Testis (tissue), 3 donors: Measurements from ENCODE around the gene COX6A2. TPM values are rescaled to one million over a fixed set of nuclear protein-coding genes. Genes with fewer than 3 reads are reported as not detected.

Source experiments
- DNase-seq: peaks from one replicate; pipeline ENCODE4 v3.0.0-alpha.2; 2019
- H3K27ac ChIP-seq, 2 donors: fragments of 200-600 bp; sonication (generic); one replicate each; pipeline ENCODE4 v1.5.1; 2019
- H3K27me3 ChIP-seq: fragments of 200-600 bp; sonication (generic); one replicate; pipeline ENCODE4 v1.5.1; 2019
- H3K36me3 ChIP-seq: fragments of 200-600 bp; sonication (generic); one replicate; pipeline ENCODE4 v1.5.1; 2017; ENCODE audit warnings: low read depth; ENCODE audit errors: missing control alignments
- H3K4me1 ChIP-seq: fragments of 200-600 bp; sonication (generic); one replicate; pipeline ENCODE4 v1.5.1; 2019
- H3K4me3 ChIP-seq, 2 donors: fragments of 200-600 bp; sonication (generic); one replicate each; pipeline ENCODE4 v1.5.1; 2017 to 2019
- H3K9me3 ChIP-seq: fragments of 200-600 bp; sonication (generic); one replicate; pipeline ENCODE4 v1.5.1; 2017
- POLR2A ChIP-seq: fragments of 450-650 bp; IDR thresholded peaks from one replicate; pipeline ENCODE4 v1.6.1; 2017; ENCODE audit warnings: antibody characterized with exemption, mild to moderate bottlenecking, moderate library complexity
- WGBS, 2 donors: methylation state at CpG; one replicate each; pipeline ENCODE4 v1.1.5; 2018; 5-methylcytosine and 5-hydroxymethylcytosine counted together
- intact Hi-C: fragments of 100-400 bp; cut with DNase I; formaldehyde crosslinking; loops from one replicate; pipeline ENCODE4 v1.15.1; 2023; ENCODE audit warnings: low total_unique reads
- polyA plus RNA-seq: library from polyadenylated mRNA; stranded (reverse); fragments of 350-450 nt; fragmentation: Illumina TruSeq; extraction: RNeasy Lipid Tissue Mini Kit (QIAGEN cat#74804); gene quantifications from one replicate; pipeline ENCODE4 v1.2.3, GENCODE V29; 2014; ENCODE audit warnings: low read depth, low replicate concordance; ENCODE audit not compliant: insufficient read depth
- total RNA-seq, 2 donors: library from RNA; depleted of rRNA; stranded (reverse); fragments of >200 nt; gene quantifications; one replicate each; pipeline ENCODE4 v1.2.3, GENCODE V29; 2016
- TF ChIP-seq, protein P1 (sequence below), 3 experiments: fragments of 450-650 bp in 2 of 3; fragments of 200-600 bp in 1 of 3; sonication (generic) in 1 of 3; IDR thresholded peaks; one replicate each; pipeline ENCODE4 v1.5.1; 2016 to 2019; ENCODE audit warnings: antibody characterized with exemption in 3 of 3, mild to moderate bottlenecking in 2 of 3, moderate library complexity in 1 of 3

The COX6A2 gene
- total and polyA plus RNA-seq, 3 donors from 2014 or later = 1.4 to 14.9 TPM; not detected in 1

DNA sequence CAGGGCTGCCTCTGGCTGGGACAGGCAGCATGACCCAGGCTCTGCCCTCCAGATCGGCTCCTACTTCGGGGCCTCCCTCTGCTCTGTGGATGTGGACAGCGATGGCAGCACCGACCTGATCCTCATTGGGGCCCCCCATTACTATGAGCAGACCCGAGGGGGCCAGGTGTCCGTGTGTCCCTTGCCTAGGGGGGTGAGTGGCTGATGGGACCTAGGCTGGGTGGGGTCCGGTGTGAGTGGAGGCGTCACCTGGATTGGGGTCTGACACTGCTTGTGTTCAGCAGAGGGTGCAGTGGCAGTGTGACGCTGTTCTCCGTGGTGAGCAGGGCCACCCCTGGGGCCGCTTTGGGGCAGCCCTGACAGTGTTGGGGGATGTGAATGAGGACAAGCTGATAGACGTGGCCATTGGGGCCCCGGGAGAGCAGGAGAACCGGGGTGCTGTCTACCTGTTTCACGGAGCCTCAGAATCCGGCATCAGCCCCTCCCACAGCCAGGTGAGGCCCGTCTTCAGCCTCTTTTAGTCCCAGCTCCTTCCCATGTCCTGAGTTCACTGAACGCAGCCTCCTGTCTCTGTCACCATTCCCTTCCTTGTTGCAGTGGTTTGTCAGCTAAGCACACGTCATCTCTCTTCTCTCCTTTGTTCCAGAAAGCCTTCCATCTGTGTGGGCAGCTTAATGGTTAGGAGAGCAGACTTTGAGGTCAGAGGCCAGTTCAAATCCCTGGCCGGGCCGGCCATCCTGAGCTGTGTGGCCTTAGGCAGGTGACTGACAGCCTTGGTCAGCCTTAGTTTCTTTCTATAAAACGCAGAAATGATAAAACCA lies 16.9 kb downstream of the COX6A2 start:
- Histone ChIP-seq H3K4me3 (no peak overlapping the region), H3K27ac (no peak overlapping the region), H3K27me3 (no peaks in the 10 kb centered on the region), H3K4me1 (no peaks in the 10 kb centered on the region), H3K9me3 (no peaks in the 10 kb centered on the region), H3K36me3 (no peaks in the 10 kb centered on the region)
- WGBS, 2 donors = 82 to 83% methylated on average over 15 to 22 of the region's 22 CpGs
- TF ChIP-seq, protein P1, sequence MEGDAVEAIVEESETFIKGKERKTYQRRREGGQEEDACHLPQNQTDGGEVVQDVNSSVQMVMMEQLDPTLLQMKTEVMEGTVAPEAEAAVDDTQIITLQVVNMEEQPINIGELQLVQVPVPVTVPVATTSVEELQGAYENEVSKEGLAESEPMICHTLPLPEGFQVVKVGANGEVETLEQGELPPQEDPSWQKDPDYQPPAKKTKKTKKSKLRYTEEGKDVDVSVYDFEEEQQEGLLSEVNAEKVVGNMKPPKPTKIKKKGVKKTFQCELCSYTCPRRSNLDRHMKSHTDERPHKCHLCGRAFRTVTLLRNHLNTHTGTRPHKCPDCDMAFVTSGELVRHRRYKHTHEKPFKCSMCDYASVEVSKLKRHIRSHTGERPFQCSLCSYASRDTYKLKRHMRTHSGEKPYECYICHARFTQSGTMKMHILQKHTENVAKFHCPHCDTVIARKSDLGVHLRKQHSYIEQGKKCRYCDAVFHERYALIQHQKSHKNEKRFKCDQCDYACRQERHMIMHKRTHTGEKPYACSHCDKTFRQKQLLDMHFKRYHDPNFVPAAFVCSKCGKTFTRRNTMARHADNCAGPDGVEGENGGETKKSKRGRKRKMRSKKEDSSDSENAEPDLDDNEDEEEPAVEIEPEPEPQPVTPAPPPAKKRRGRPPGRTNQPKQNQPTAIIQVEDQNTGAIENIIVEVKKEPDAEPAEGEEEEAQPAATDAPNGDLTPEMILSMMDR (IDR thresholded peaks at IDR 0.05) = no peak
- no peak for TF ChIP-seq POLR2A
- no peak for DNase-seq
- intact Hi-C loops = no loop called here

DNA sequence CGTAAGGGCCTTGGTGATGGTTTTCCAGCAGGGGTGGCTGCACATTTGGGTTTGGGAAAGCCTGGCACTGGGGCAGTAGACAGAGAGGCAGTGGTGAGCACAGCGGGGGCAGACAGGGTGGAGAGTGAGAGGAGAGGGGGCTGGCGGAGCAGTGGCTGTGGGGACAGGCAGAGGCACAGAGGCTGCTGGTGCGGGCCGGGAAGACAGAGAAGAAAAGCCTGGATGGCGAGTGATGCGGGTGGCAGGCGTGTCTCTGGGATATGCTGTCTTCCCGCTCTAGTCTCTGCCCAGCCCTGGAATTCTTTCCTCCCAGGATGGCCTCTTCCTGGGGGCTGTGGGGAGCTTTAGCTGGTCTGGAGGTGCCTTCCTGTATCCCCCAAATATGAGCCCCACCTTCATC lies 18.1 kb downstream of the COX6A2 start:
- Histone ChIP-seq H3K27ac (no peak overlapping the region), H3K4me1 (no peaks in the 10 kb centered on the region), H3K4me3 (no peak overlapping the region), H3K36me3 (no peaks in the 10 kb centered on the region), H3K9me3 (no peaks in the 10 kb centered on the region), H3K27me3 (no peaks in the 10 kb centered on the region)
- intact Hi-C loops = no loop called here
- TF ChIP-seq POLR2A = no peak
- TF ChIP-seq, protein P1 (IDR thresholded peaks at IDR 0.05) = no peak
- 76 to 88% methylated on average over 9 of the region's 9 CpGs for WGBS, 2 donors
- no peak for DNase-seq

DNA sequence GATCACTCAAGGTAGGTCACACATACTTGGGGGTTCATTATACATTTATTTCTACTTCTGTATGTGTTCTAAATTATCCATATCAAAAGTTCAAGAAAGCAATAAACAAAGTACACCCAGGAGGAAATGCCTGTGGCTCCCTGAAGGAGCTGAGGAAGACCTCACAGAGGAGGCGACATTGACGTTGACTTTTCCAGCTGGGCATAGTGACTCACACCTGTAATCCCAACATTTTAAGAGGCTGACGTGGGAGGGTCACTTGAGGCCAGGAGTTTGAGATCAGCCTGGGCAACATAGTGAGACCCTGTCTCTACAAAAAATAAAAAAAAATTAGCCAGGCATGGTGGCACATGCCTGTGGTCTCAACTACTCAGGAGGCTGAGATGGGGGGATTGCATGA lies 18.7 kb downstream of the COX6A2 start:
- Histone ChIP-seq H3K36me3 (no peaks in the 10 kb centered on the region), H3K27ac (no peak overlapping the region), H3K4me1 (no peaks in the 10 kb centered on the region), H3K27me3 (no peaks in the 10 kb centered on the region), H3K4me3 (no peak overlapping the region), H3K9me3 (no peaks in the 10 kb centered on the region)
- no peak for TF ChIP-seq POLR2A
- TF ChIP-seq, protein P1 (IDR thresholded peaks at IDR 0.05) = no peak
- no peak for DNase-seq
- WGBS, 2 donors = 70 to 87% methylated on average over 3 of the region's 3 CpGs
- intact Hi-C loops = no loop called here

DNA sequence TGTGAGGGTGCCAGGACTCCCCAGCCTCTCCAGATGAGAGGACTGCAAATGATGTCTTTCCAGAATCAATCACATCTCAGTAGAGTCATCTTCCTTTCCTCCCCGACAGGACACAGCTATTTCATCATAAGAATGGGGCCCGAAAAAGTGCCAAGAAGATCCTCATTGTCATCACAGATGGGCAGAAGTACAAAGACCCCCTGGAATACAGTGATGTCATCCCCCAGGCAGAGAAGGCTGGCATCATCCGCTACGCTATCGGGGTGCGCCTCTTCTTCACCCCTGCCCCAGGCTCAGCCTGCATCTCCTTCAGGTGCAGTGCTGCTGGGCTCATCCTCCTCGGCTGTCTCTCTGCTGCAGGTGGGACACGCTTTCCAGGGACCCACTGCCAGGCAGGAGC lies 20.8 kb downstream of the COX6A2 start:
- TF ChIP-seq POLR2A = no peak
- TF ChIP-seq, protein P1 (IDR thresholded peaks at IDR 0.05) = no peak
- intact Hi-C loops = no loop called here
- 86 to 92% methylated on average over 8 of the region's 8 CpGs for WGBS, 2 donors
- no peaks in the 10 kb centered on the region for H3K27me3 ChIP-seq
- H3K9me3 ChIP-seq = no peaks in the 10 kb centered on the region
- no peaks in the 10 kb centered on the region for H3K4me1 ChIP-seq
- H3K4me3 ChIP-seq = no peak overlapping the region
- DNase-seq = no peak
- H3K36me3 ChIP-seq = no peaks in the 10 kb centered on the region
- no peak overlapping the region for H3K27ac ChIP-seq
